ENCODE results near the gene CACNG3.

GRCh38 chr16:24348545-24349290 is 92.6 kb downstream of the CACNG3 start:
- TF ChIP-seq POLR2A (IDR thresholded peaks at IDR 0.05) (no peak), CTCF (IDR thresholded peaks at IDR 0.05) (no peak)

Measured in adrenal gland (tissue), 5 donors.